H9 (cell line): ENCODE data around the gene COMP. TPM values are rescaled to one million over a fixed set of nuclear protein-coding genes. Genes with fewer than 3 reads are reported as not detected.

Experiments
- DNase-seq: peaks from one replicate; pipeline ENCODE4 v3.0.0-alpha.2; 2017
- H2AFZ ChIP-seq: one replicate; pipeline ENCODE4 v1.6.1; 2013; ENCODE audit warnings: mild to moderate bottlenecking, low read length, control low read depth, moderate library complexity
- H2AK5ac ChIP-seq: 2 replicates; pipeline ENCODE4 v1.6.1; 2013; ENCODE audit warnings: low read length, control low read depth, mixed read lengths; ENCODE audit not compliant: insufficient read length
- H2BK120ac ChIP-seq: one replicate; pipeline ENCODE4 v1.6.1; 2013; ENCODE audit warnings: low read depth, mild to moderate bottlenecking, low read length, control low read depth, inconsistent platforms; ENCODE audit not compliant: poor library complexity, severe bottlenecking
- H2BK12ac ChIP-seq: 2 replicates; pipeline ENCODE4 v1.6.1; 2013; ENCODE audit warnings: low read length, control low read depth, mixed read lengths, low read depth; ENCODE audit not compliant: insufficient read length
- H2BK15ac ChIP-seq: 2 replicates; pipeline ENCODE4 v1.6.1; 2013; ENCODE audit warnings: low read depth, low read length, control low read depth
- H2BK20ac ChIP-seq: one replicate; pipeline ENCODE4 v1.6.1; 2013; ENCODE audit warnings: low read depth, mild to moderate bottlenecking, low read length, control low read depth, inconsistent platforms; ENCODE audit not compliant: poor library complexity, severe bottlenecking
- H2BK5ac ChIP-seq: 2 replicates; pipeline ENCODE4 v1.6.1; 2013; ENCODE audit warnings: low read length, control low read depth, mixed read lengths; ENCODE audit not compliant: insufficient read length
- H3K14ac ChIP-seq: 2 replicates; pipeline ENCODE4 v1.6.1; 2013; ENCODE audit warnings: low read length, control low read depth; ENCODE audit not compliant: insufficient read depth
- H3K18ac ChIP-seq: 2 replicates; pipeline ENCODE4 v1.6.1; 2013; ENCODE audit warnings: low read depth, mild to moderate bottlenecking, mixed read lengths, low read length, control low read depth; ENCODE audit not compliant: insufficient read length
- H3K23ac ChIP-seq: 2 replicates; pipeline ENCODE4 v1.6.1; 2013; ENCODE audit warnings: low read length, control low read depth, mixed read lengths, low read depth; ENCODE audit not compliant: insufficient read length
- H3K23me2 ChIP-seq: 2 replicates; pipeline ENCODE4 v1.6.1; 2013; ENCODE audit warnings: low read depth, mild to moderate bottlenecking, mixed read lengths, low read length, control low read depth; ENCODE audit not compliant: insufficient read length, poor library complexity, severe bottlenecking
- H3K27ac ChIP-seq: 2 replicates; pipeline ENCODE4 v1.5.1; 2013; ENCODE audit warnings: low read length, control low read depth, mixed read lengths, low read depth; ENCODE audit not compliant: insufficient read length
- H3K27me3 ChIP-seq: 2 replicates; pipeline ENCODE4 v1.6.1; 2013; ENCODE audit warnings: low read length, control low read depth, inconsistent platforms; ENCODE audit not compliant: insufficient read depth
- H3K4ac ChIP-seq: 2 replicates; pipeline ENCODE4 v1.6.1; 2013; ENCODE audit warnings: low read depth, mild to moderate bottlenecking, control low read depth, inconsistent platforms, low read length, moderate library complexity
- H3K4me1 ChIP-seq: 2 replicates; pipeline ENCODE4 v1.6.1; 2013; ENCODE audit warnings: low read length, control low read depth, inconsistent platforms; ENCODE audit not compliant: insufficient read depth
- H3K4me2 ChIP-seq: 2 replicates; pipeline ENCODE4 v1.6.1; 2013; ENCODE audit warnings: low read length, control low read depth, mixed read lengths; ENCODE audit not compliant: insufficient read length, insufficient read depth
- H3K56ac ChIP-seq: 2 replicates; pipeline ENCODE4 v1.6.1; 2013; ENCODE audit warnings: low read depth, mild to moderate bottlenecking, mixed read lengths, low read length, control low read depth; ENCODE audit not compliant: insufficient read length
- H3K79me1 ChIP-seq: 2 replicates; pipeline ENCODE4 v1.6.1; 2013; ENCODE audit warnings: low read depth, mild to moderate bottlenecking, moderate library complexity, low read length, control low read depth, inconsistent platforms; ENCODE audit not compliant: insufficient read depth, poor library complexity, severe bottlenecking
- H3K79me2 ChIP-seq: 2 replicates; pipeline ENCODE4 v1.6.1; 2013; ENCODE audit warnings: low read length, control low read depth, inconsistent platforms; ENCODE audit not compliant: insufficient read depth
- H3K9ac ChIP-seq: 2 replicates; pipeline ENCODE4 v1.6.1; 2013; ENCODE audit warnings: low read length, control low read depth, mixed read lengths; ENCODE audit not compliant: insufficient read length; ENCODE audit errors: extremely low read depth
- H3K9me3 ChIP-seq: one replicate; pipeline ENCODE4 v1.6.1; 2013; ENCODE audit warnings: low read depth, low read length, inconsistent platforms; ENCODE audit not compliant: control insufficient read depth
- H3T11ph ChIP-seq: one replicate; pipeline ENCODE4 v1.6.1; 2013; ENCODE audit warnings: mild to moderate bottlenecking, low read length, control low read depth, inconsistent platforms
- H4K20me1 ChIP-seq: one replicate; pipeline ENCODE4 v1.6.1; 2013; ENCODE audit not compliant: control insufficient read depth, insufficient read length, insufficient read depth
- H4K5ac ChIP-seq: 2 replicates; pipeline ENCODE4 v1.6.1; 2013; ENCODE audit warnings: low read depth, mild to moderate bottlenecking, mixed read lengths, low read length, control low read depth; ENCODE audit not compliant: insufficient read length
- H4K8ac ChIP-seq: replicated peaks from 2 replicates; pipeline ENCODE4 v1.6.1; 2013; ENCODE audit warnings: low read length, control low read depth, mixed read lengths, low read depth; ENCODE audit not compliant: insufficient read length
- H4K91ac ChIP-seq: 2 replicates; pipeline ENCODE4 v1.6.1; 2013; ENCODE audit warnings: low read depth, mild to moderate bottlenecking, moderate library complexity, mixed read lengths, low read length, control low read depth; ENCODE audit not compliant: insufficient read length
- H3K27ac Mint-ChIP-seq, 3 experiments: 2 replicates in 2 of 3; 3 replicates in 1 of 3; pipeline ENCODE4 v1.8.0; 2020 to 2021; ENCODE audit warnings: mixed read lengths in 3 of 3, mild to moderate bottlenecking in 1 of 3, moderate library complexity in 1 of 3
- H3K27me3 Mint-ChIP-seq: 2 replicates; pipeline ENCODE4 v1.8.0; 2021; ENCODE audit warnings: low read depth, mild to moderate bottlenecking, moderate library complexity, mixed read lengths
- H3K36me3 Mint-ChIP-seq, 3 experiments: 2 replicates in 2 of 3; 3 replicates in 1 of 3; pipeline ENCODE4 v1.8.0; 2020 to 2021; ENCODE audit warnings: low read depth in 3 of 3, mixed read lengths in 3 of 3; ENCODE audit not compliant: insufficient read depth in 1 of 3
- H3K4me1 Mint-ChIP-seq, 2 experiments: 2 replicates each; pipeline ENCODE4 v1.8.0; 2020; ENCODE audit warnings: mixed read lengths in 2 of 2
- H3K4me3 Mint-ChIP-seq, 2 experiments: 2 replicates in 1 of 2; 3 replicates in 1 of 2; pipeline ENCODE4 v1.8.0; 2020 to 2021; ENCODE audit warnings: mild to moderate bottlenecking in 2 of 2, mixed read lengths in 2 of 2, moderate library complexity in 1 of 2
- H3K9me3 Mint-ChIP-seq, 2 experiments: 2 replicates in 1 of 2; 3 replicates in 1 of 2; pipeline ENCODE4 v1.8.0; 2020; ENCODE audit warnings: mild to moderate bottlenecking in 2 of 2, mixed read lengths in 2 of 2, moderate library complexity in 1 of 2
- WGBS: extraction: QIAGEN DNeasy Blood & Tissue Kit; methylation state at CpG from one replicate; pipeline ENCODE4 v1.1.7; 2013; ENCODE audit warnings: missing lambda C conversion rate, low lambda C conversion rate, mixed read lengths; ENCODE audit not compliant: insufficient read length; ENCODE audit errors: extremely low coverage; 5-methylcytosine and 5-hydroxymethylcytosine counted together
- total RNA-seq: library from RNA; stranded (reverse); gene quantifications from 2 replicates; pipeline ENCODE4 v1.2.1, GENCODE V29; 2021
- TF ChIP-seq, protein P1 (sequence below): fragments of 200-600 bp; sonication (generic); conservative IDR thresholded peaks from 3 replicates; pipeline ENCODE4 v1.8.0; 2021; ENCODE audit warnings: antibody characterized with exemption, mild to moderate bottlenecking

Gene COMP
- total RNA-seq, 1 experiment from 2014 or later: 0.15 TPM

DNA sequence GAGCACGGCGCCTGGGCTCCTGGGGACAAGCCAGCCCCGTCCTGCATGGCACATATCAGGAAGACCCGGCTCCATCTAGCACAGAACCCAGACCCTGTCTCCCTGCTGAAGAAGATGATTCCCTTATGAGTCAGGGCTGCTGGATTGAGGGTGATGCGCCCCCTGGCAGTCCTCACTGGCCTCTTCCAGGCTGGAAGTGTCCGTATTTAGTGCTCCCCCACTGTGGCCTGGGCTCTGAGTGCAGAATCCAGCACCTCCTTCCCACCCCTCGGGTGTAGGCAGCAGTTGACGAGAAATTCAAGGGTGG is 14.9 kb downstream of the COMP start:
- Histone ChIP-seq H3K18ac (no peak overlapping the region), H3K27me3 (peaks cover 62% of the 10 kb centered on the region), H3K14ac (no peak overlapping the region; the same call in 1 of the 2 replicates), H3K56ac (no peak overlapping the region), H3K4me2 (no peak overlapping the region), H2BK20ac (no peak overlapping the region), H2BK5ac (no peak overlapping the region), H3K27ac (no peak overlapping the region), H2AFZ (no peak overlapping the region), H3K23me2 (no peaks in the 10 kb centered on the region), H3K9ac (no peak overlapping the region), H3K79me2 (no peaks in the 10 kb centered on the region), H2AK5ac (no peak overlapping the region), H3T11ph (no peak overlapping the region), H4K5ac (no peak overlapping the region), H2BK12ac (no peak overlapping the region), H2BK120ac (no peak overlapping the region), H3K9me3 (no peaks in the 10 kb centered on the region), H3K4me1 (no peaks in the 10 kb centered on the region), H4K8ac (no peak overlapping the region), H4K91ac (no peak overlapping the region), H3K79me1 (no peaks in the 10 kb centered on the region), H4K20me1 (no peaks in the 10 kb centered on the region), H3K4ac (no peak overlapping the region), H2BK15ac (no peak overlapping the region), H3K23ac (no peak overlapping the region)
- Mint-ChIP-seq H3K9me3 (no peaks in the 10 kb centered on the region), H3K27me3 (peaks cover 96% of the 10 kb centered on the region), H3K36me3 (no peaks in the 10 kb centered on the region), H3K4me3 (peak overlapping the region in 1 of 2 experiments; percentile 32; a peak in 1 of 5 replicates), H3K4me1 (peaks cover 4 to 9% of the 10 kb centered on the region in 2 experiments; a peak in 3 of 4 replicates), H3K27ac (no peak overlapping the region)
- TF ChIP-seq, protein P1, sequence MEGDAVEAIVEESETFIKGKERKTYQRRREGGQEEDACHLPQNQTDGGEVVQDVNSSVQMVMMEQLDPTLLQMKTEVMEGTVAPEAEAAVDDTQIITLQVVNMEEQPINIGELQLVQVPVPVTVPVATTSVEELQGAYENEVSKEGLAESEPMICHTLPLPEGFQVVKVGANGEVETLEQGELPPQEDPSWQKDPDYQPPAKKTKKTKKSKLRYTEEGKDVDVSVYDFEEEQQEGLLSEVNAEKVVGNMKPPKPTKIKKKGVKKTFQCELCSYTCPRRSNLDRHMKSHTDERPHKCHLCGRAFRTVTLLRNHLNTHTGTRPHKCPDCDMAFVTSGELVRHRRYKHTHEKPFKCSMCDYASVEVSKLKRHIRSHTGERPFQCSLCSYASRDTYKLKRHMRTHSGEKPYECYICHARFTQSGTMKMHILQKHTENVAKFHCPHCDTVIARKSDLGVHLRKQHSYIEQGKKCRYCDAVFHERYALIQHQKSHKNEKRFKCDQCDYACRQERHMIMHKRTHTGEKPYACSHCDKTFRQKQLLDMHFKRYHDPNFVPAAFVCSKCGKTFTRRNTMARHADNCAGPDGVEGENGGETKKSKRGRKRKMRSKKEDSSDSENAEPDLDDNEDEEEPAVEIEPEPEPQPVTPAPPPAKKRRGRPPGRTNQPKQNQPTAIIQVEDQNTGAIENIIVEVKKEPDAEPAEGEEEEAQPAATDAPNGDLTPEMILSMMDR: peak; percentile 44; the same call in 2 of the 3 replicates
- DNase-seq: no peak
- no CpG with 5 or more reads among the region's 8 CpGs for WGBS
